Glutamatergic neuron (in vitro differentiated cells): Measurements from ENCODE around the gene ANXA1. TPM values are rescaled to one million over a fixed set of nuclear protein-coding genes. Genes with fewer than 3 reads are reported as not detected.
A peak's percentile ranks its signal among the peaks of the same experiment; 100 is the strongest.
"Not testable (repeated sequence)": the region's sequence is repeated elsewhere in the genome, so short reads cannot be mapped to it uniquely, and the experiment has no call there.

Experiments used
- DNase-seq: peaks from one replicate; pipeline ENCODE4 v3.0.0; 2022
- H3K27ac Mint-ChIP-seq: one replicate; pipeline ENCODE4 v1.8.0; 2020; ENCODE audit warnings: mild to moderate bottlenecking, mixed read lengths, inconsistent platforms; ENCODE audit not compliant: unreplicated experiment
- H3K27me3 Mint-ChIP-seq: one replicate; pipeline ENCODE4 v1.8.0; 2020; ENCODE audit warnings: mild to moderate bottlenecking, moderate library complexity, mixed read lengths, inconsistent platforms; ENCODE audit not compliant: unreplicated experiment
- H3K36me3 Mint-ChIP-seq: one replicate; pipeline ENCODE4 v1.8.0; 2020; ENCODE audit warnings: mild to moderate bottlenecking, mixed read lengths, inconsistent platforms; ENCODE audit not compliant: unreplicated experiment
- H3K4me1 Mint-ChIP-seq: one replicate; pipeline ENCODE4 v1.8.0; 2020; ENCODE audit warnings: mild to moderate bottlenecking, low read depth, mixed read lengths, inconsistent platforms; ENCODE audit not compliant: unreplicated experiment
- H3K4me3 Mint-ChIP-seq: one replicate; pipeline ENCODE4 v1.8.0; 2020; ENCODE audit warnings: mild to moderate bottlenecking, mixed read lengths, inconsistent platforms; ENCODE audit not compliant: unreplicated experiment
- H3K9me3 Mint-ChIP-seq: one replicate; pipeline ENCODE4 v1.8.0; 2020; ENCODE audit warnings: mild to moderate bottlenecking, moderate library complexity, mixed read lengths, inconsistent platforms; ENCODE audit not compliant: unreplicated experiment
- total RNA-seq: library from RNA; stranded (reverse); fragmentation: NEBNext Ultra II Directional; extraction: Animal tissue kit (Norgen Biotek cat#: 25700); gene quantifications from one replicate; pipeline ENCODE4 v1.2.1, GENCODE V29; 2021; ENCODE audit not compliant: unreplicated experiment
- TF ChIP-seq, protein P1 (sequence below): fragments of 200-600 bp; sonication (generic); IDR thresholded peaks from one replicate; pipeline ENCODE4 v1.5.0; 2021; ENCODE audit not compliant: partially characterized antibody, unreplicated experiment

The ANXA1 gene
- total RNA-seq, 1 donor from 2014 or later: not detected

DNA sequence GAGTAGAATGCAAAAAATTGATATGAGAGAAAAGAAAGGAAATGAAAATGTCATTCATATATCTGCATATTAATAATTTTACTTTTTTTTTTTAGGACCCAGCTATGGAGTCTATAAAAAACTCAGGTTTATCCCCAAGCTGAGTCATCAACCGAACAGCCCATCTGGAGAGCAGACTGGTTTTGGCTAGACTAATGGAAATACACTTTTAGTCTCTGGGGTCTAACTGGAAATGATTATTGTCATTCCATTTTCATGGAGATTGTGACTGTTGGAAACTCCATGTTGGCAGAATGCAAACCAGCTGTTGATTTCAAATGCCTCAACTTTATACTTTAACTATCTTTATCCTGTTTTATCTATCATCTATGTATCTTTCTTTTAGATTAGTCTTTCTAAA lies 28.7 kb downstream of the ANXA1 start:
- TF ChIP-seq, protein P1, sequence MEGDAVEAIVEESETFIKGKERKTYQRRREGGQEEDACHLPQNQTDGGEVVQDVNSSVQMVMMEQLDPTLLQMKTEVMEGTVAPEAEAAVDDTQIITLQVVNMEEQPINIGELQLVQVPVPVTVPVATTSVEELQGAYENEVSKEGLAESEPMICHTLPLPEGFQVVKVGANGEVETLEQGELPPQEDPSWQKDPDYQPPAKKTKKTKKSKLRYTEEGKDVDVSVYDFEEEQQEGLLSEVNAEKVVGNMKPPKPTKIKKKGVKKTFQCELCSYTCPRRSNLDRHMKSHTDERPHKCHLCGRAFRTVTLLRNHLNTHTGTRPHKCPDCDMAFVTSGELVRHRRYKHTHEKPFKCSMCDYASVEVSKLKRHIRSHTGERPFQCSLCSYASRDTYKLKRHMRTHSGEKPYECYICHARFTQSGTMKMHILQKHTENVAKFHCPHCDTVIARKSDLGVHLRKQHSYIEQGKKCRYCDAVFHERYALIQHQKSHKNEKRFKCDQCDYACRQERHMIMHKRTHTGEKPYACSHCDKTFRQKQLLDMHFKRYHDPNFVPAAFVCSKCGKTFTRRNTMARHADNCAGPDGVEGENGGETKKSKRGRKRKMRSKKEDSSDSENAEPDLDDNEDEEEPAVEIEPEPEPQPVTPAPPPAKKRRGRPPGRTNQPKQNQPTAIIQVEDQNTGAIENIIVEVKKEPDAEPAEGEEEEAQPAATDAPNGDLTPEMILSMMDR: no peak
- H3K4me3 Mint-ChIP-seq: no peak overlapping the region
- H3K4me1 Mint-ChIP-seq: peaks cover 12% of the 10 kb centered on the region
- H3K9me3 Mint-ChIP-seq: peaks cover 2% of the 10 kb centered on the region
- DNase-seq: no peak
- H3K36me3 Mint-ChIP-seq: no peaks in the 10 kb centered on the region
- H3K27ac Mint-ChIP-seq: no peak overlapping the region
- H3K27me3 Mint-ChIP-seq: peaks cover under 1% of the 10 kb centered on the region

GRCh38 chr9:73182928-73183327 lies 31.3 kb downstream of the ANXA1 start:
- peaks cover 12% of the 10 kb centered on the region for H3K4me1 Mint-ChIP-seq
- no peak overlapping the region for H3K4me3 Mint-ChIP-seq
- peaks cover 2% of the 10 kb centered on the region for H3K9me3 Mint-ChIP-seq

DNA sequence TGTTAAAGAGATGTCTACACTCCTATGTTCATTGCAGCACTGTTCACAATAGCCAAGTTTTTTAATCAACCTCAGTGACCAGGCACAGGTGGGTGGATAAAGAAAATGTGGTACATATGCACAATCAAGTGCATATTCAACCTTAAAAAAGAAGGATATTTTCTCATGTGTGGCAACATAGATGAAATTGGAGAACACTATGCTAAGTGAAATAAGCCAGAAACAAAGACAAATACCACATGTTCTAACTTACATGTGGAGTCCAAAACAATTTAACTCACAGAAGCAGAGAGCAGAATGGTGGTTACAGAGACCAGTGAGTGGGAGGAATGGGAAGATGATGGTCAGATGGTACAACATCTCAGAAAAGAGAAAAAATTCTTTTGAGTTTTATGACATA lies 31.8 kb downstream of the ANXA1 start:
- TF ChIP-seq, protein P1: no peak
- Mint-ChIP-seq H3K27ac (no peak overlapping the region), H3K9me3 (peaks cover 3% of the 10 kb centered on the region), H3K4me3 (no peak overlapping the region), H3K36me3 (peaks cover 7% of the 10 kb centered on the region), H3K4me1 (peaks cover 12% of the 10 kb centered on the region), H3K27me3 (peaks cover 3% of the 10 kb centered on the region)
- no peak for DNase-seq

More at GRCh38 chr9:73182928-73183327, 31.3 kb downstream of the ANXA1 start:
- no peak for DNase-seq
- Mint-ChIP-seq H3K27me3 (peaks cover 3% of the 10 kb centered on the region), H3K36me3 (peaks cover 7% of the 10 kb centered on the region), H3K27ac (no peak overlapping the region)
- TF ChIP-seq, protein P1: no peak

GRCh38 chr9:73183917-73184861 lies 32.5 kb downstream of the ANXA1 start:
- TF ChIP-seq, protein P1: peak; percentile 76
- Mint-ChIP-seq H3K4me3 (no peak overlapping the region), H3K9me3 (peaks cover 3% of the 10 kb centered on the region), H3K27me3 (peaks cover 3% of the 10 kb centered on the region), H3K36me3 (peaks cover 7% of the 10 kb centered on the region), H3K27ac (no peak overlapping the region), H3K4me1 (peaks cover 11% of the 10 kb centered on the region)
- DNase-seq: no peak

DNA sequence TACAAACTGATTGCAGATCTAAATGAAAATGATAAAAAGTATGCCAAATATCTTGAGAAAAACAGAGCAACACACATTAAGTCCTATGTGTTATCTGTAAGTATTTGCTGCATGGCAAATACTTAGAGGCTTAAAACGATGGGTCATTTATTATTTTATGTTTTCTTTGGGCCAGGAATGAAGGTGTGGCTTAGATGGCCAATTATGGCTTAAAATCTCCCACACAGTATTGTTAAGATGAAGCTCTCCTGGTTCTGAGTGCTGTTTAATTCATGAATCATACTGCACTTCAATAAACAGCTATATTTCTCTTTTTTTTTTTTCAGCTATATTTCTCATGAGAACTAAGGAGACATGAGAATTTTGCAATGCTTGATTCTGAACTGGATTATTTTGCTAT lies 39.4 kb downstream of the ANXA1 start:
- DNase-seq, H3K27me3 Mint-ChIP-seq: not testable (repeated sequence)

More for the DNA sequence above, 39.4 kb downstream of the ANXA1 start:
- H3K27ac Mint-ChIP-seq, H3K36me3 Mint-ChIP-seq, H3K4me3 Mint-ChIP-seq, H3K4me1 Mint-ChIP-seq, H3K9me3 Mint-ChIP-seq: not testable (repeated sequence)
